HG03565 (cell line): ENCODE results near the gene DCAF17.
A peak's percentile ranks its signal among the peaks of the same experiment; 100 is the strongest.

Source experiments
- ATAC-seq: cut with Tn5 transposase; IDR thresholded peaks from one replicate; pipeline ENCODE4 v1.9.1; 2021; ENCODE audit warnings: mild to moderate bottlenecking, moderate library complexity; ENCODE audit not compliant: unreplicated experiment

DCAF17 gene, protein sequence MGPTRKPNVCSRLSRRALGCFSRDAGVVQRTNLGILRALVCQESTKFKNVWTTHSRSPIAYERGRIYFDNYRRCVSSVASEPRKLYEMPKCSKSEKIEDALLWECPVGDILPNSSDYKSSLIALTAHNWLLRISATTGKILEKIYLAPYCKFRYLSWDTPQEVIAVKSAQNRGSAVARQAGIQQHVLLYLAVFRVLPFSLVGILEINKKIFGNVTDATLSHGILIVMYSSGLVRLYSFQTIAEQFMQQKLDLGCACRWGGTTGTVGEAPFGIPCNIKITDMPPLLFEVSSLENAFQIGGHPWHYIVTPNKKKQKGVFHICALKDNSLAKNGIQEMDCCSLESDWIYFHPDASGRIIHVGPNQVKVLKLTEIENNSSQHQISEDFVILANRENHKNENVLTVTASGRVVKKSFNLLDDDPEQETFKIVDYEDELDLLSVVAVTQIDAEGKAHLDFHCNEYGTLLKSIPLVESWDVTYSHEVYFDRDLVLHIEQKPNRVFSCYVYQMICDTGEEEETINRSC

DNA sequence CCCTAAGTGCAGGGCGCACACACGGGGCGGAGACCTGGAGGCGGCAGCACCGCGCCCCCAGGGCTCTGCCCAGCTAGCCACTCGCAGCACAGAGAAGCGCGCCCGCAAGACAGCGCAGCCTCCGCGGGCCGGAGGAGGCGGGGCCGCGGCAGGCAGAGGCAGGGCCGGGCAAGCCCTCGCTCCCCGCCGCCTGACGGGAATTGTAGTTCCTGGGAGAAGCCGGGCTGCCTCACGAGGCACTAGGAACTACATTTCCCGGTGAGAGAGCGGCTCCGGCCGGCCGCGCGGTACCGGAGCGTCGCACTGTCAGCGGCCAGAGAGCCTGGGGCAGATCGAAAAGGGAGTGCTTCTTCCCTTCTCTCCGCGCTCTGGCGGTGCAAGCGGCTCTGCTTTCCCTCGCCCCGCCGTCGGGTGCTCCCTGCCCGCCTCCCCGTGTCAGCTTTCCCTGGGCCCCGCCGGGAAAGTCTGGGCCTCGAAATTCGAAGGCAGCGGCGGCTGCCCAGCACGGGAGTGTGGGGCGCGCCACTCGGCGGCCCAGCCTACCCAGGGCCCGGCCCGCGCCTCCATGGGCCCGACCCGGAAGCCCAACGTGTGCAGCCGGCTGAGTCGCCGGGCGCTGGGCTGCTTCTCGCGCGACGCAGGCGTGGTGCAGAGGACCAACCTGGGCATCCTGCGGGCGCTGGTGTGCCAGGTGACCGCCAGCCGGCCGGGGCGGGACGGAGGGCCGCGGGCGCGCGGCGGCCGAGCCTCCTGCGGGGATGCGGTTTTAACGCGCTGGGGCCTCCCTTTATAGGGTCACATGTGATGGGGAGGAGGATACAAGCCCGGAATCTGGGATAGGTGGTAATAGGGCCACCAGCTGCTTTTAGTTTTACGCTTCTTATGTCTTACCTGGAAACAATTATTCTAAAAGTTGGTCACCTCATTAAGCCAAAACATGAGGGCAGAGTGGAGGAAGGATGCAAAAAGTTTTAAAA is at the start of gene DCAF17:
Gene DCAF17, plus strand, starts transcription at position 214 of the 977 bp plus-strand sequence. Its CDS starts 352 bp downstream, at position 566.
- ATAC-seq, result peak; percentile 89

DNA sequence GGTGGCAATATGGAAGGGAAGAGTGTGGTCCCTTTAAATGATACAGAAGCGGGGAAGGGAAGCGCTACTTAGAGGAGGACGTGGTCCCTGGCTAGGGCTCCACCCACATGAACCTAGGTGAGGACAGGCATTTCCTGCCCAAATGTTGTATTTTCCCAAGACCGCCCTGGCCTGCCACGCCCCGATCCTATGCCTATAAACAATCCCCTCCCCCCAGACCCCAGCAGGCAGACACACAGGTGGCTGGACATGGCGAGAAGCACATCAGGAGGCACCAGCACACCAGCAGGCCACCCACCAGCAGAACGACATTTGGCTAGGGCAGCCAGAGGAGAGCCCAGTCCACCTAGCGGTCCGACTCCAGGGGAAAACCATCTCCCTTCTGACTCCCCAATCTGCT is 47.4 kb upstream of the DCAF17 start:
- no peak for ATAC-seq

DNA sequence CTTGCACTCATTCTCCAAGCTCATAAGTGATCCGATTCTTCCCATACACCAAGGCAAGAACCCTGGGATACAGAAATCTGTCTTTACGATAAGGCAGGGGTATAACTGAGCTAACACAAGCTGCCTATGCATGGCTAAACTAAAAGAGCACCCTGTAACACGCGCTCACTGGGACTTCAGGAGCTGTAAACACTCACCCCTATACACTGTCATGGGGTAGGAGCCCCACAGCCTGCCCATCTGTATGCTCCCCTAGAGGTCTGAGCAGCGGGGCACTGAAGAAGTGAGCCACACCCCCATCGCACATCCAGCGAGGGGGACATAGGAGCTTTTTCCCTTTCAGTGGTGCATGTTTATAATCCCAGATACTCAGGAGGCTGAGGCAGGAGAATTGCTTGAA is 47.0 kb upstream of the DCAF17 start:
- ATAC-seq, result no peak

DNA sequence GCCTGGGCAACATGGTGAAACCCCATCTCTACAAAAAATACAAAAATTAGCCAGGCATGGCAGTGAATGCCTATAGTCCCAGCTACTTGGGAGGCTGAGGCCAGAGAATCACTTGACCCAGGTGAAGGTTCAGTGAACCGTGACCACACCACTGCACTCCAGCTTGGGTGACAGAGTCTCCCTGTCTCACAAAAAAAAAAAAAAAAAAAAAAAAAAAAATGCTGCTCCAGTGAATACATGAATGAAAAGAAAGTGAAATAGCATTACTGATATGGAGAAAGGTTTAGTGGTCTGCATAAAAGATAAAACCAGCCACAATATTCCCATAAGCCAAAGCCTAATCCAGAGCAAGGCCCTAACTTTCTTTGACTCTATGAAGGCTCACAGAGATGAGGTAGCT is 44.7 kb upstream of the DCAF17 start:
- ATAC-seq, result no peak

DNA sequence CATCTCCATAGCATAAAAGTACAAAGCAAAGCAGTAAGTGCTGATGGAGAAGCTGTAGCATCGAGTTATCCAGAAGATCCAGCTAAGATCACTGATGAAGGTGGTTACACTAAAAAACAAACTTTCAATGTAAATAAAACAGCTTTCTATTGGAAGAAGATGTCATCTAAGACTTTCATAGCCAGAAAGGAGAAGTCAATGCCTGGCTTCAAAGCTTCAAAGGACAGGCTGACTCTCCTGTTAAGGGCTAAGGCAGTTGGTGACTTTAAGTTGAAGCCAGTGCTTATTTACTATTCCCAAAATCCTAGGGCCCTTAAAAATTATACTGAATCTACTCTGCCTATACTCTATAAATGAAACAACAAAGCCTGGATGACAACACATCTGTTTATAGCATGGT is 44.2 kb upstream of the DCAF17 start:
- no peak for ATAC-seq

DNA sequence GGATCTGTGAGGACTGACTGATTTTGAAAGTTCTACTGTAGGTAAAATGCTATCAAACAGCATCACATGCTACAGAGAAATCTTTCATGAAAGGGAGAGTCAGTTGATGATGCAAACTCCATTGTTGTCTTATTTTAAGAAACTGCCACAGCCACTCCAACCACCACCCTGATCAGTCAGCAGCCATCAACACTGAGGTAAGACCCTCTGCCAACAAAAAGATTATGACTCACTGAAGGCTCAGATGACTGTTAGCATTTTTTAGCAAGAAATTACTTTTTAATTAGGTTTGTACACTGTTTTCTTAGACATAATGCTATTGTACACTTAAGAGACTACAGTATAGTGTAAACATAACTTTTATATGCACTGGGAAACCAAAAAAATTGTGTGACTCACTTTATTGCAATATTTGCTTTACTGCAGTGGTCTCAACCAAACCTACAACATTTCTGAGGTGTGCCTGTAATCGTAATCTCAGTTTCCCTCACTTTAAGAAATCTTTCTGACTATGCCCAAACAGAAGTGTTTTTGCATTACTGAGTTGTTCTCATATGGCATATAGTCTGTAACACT is 43.0 kb upstream of the DCAF17 start:
- ATAC-seq, result peak; percentile 33

DNA sequence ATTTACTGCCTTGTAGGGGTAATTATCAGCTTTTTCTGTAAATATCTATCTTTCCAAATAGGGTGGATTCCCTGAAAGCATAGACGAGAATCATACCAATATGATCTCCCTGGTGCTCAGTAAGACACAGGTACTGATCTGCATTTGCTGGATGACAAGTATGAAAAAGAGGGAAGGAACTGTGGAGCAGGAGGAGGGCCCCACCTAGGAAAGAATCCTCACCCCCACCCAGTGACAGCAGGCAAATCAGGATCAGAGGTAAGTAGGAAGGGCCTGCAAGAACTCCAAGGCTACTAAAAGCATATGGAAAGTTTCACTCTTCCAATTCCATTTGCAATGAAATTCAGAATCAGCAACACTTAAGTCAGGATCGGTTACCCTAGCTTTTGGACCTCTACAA is 42.5 kb upstream of the DCAF17 start:
- no peak for ATAC-seq

DNA sequence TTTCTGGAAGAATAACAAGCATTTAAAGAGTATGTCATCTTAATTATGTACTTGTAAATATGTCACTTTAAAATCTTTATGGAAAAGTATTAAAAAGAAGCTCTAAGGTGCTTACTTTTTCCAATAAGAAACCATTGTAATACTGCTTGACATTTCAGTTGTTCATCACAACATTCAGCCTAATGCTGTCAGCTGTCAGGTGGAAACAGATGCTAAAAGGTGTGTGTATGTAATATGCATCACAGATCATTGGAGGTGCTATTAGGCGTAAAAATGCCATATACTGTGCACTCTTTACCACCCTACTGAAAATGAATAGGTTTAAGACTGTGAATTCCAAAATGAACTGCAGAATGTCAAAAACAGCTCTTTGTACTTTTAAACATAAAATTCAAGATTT is 40.5 kb upstream of the DCAF17 start:
- ATAC-seq, result no peak

DNA sequence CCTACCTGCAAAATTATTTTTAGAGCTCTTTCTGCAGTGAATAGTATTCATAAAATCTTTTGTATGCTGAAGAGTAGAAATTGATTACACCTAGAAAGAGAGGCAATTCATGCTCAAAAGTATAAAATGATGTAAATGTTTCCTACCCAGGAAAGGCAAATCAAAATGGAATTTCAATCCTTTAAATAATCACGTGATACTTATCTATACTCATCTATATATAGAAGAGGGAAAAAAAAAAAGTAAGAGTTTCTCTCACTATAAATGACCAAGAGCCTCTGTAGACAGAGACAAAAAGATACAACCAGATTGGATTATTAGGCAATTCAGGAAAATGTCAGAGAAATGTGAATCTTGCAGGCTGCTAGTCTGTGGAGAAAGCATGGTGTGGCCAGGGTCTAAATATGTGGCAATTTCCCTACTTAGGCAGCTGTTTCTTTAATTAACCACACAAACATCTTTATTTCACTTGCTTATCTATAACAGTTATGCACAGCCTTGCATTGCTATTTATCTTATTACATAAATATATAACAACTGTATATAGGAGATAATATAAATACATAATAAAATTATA is 39.8 kb upstream of the DCAF17 start:
- no peak for ATAC-seq

DNA sequence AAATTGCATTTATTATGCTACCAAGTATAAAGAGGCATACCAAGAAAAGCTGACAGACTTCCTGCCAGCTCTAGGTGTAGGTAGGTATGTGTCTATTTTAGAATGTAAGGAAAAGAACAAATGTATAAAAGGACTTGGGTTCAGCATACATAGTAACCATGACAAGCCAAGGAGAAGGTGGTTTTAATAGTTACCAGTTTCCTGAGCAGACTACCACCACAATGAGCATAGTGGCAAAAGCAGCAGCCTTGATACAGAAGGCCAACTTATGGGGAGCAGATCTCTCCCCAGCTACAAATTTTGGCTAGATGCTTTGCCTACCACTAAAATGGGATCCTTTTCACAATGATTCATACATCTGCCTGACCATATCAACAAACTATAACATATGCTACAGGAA is 34.7 kb upstream of the DCAF17 start:
- ATAC-seq, result no peak

DNA sequence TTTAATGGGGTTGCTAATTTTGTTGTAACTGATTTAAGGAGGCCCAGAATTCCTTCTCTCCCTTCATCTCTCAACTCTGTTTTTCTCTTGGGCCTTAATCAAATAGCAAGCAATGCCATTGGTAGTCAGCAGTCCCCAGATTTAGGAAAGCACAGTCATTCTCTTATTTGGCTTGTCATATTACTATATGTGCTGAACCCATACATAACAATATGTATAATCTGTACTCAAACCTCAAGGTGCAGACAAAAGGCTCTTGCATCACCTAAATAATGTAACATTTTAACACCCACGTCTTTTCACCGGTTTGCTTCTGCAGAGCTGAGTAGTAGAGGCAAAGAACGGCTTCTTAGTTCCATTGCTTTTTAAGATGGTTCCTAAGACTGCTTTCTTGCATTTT is 33.6 kb upstream of the DCAF17 start:
- no peak for ATAC-seq

DNA sequence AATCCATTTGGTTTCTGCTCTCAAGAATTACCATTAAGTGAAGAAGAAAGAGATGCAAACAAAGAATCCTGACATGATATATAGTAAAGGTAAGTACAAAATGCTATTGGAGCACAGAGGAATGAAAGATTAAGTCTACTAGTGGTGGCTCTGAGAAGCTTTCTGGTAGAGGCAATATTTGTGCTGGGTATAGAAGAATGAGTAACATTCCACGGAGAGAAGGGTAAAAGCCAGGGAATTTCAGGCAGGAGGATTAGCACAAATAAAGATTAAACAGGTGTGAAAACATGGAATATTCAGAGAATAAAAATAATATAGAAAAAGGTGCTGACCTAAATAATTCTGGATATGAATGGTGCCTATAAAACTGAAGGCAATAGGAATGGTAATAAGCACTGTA is 32.1 kb upstream of the DCAF17 start:
- ATAC-seq, result no peak

DNA sequence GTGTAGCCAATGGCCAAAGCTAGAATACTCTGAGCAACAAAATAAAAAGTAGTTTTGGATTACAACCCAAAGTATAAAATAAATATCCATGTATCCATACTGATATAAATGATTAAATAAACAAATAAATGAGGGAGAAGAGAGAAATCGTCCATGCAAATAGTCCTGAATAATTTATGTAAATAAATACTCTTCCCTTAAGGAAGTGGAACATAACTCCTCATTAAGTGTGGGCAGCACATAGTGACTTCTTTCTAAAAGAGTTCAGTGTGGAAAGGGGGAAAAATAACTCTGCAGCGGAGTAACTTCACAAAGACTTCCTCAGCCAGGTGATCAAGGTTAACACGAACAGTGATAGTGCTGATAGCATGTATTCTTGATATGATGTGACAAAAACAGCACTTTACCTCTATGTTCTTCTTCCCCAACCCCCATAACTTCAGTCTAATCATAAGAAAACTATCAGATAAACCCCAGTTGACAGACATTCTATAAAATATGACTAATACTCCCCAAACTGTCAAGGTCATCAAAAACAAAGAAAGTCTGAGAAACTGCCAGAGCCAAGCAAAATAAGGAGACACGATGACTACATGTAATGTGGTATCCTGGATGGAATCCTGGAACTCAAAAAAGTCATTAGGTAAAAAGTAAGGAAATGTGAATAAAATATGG is 31.0 kb upstream of the DCAF17 start:
- ATAC-seq, result no peak

DNA sequence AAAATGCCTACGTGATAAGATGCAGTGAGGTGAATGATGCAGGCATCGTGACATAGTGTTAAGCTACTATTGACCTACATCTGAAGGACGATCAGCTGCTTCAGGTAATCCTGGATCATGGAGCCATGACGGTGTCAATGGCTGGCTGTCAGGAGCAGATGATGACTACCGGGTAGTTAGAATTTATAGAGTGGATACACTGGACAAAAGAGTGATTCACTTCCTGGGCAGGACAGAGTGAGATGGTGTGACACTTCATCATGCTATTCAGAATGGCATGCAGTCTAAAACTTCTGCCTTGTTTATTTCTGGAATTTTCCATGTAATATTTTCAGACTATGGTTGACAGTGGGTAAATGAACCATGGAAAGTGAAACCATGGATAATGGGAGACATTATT is 29.8 kb upstream of the DCAF17 start:
- no peak for ATAC-seq

DNA sequence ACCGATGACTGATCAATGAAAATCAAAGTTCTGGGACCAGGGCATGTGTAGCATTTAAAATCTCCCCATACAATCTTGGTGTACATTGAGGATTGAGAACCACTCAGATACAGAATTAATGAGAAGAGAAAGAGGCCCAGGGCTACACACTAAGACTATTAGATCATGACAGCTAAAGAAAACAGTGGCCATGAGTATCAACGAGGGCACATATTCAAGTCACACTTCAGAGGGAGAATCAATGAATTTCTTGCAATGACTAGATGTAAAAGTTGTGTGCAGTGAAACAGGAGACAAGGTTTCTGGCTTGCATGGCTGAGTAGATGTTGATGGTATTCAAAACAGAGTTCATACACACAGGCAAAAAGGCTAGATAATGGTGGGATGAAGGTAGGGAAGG is 29.3 kb upstream of the DCAF17 start:
- no peak for ATAC-seq

DNA sequence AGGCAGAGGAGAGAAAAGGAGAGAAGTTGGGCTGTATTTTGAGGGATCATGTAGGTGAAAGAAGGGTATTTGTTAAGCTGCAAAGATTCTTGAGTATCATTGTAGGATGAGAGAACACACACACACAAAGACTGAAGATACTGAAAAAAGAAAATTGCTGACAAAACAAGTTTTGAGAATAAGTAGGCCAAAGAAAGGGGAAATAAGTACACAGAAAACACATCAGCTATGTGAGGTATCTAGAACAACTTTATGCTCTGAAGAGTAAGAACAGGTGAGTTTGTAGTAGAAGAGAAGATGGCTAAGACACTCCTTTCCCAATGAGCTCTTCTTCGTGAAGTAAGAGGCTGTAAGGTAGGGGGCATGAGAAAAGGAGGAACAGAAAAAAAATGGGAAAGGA is 28.5 kb upstream of the DCAF17 start:
- ATAC-seq, result no peak

DNA sequence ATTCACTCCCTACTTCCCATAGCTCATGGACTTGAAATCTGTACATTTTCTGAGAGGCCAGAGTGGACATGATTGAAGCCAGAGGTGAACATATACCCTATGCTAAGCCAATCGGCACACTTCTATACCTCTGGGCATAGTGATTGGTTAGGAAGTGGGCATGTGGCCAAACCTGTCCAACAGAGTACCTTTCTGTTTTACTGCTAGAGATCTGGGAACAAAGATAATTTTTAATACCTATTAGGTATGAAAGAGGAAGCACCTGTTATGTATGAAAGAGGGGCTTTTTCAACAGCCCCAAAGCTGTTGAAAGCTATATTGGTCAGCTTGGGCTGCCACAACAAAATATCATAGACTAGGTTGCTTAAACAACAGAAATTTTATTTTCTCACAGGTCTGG is 28.0 kb upstream of the DCAF17 start:
- peak; percentile 44 for ATAC-seq

DNA sequence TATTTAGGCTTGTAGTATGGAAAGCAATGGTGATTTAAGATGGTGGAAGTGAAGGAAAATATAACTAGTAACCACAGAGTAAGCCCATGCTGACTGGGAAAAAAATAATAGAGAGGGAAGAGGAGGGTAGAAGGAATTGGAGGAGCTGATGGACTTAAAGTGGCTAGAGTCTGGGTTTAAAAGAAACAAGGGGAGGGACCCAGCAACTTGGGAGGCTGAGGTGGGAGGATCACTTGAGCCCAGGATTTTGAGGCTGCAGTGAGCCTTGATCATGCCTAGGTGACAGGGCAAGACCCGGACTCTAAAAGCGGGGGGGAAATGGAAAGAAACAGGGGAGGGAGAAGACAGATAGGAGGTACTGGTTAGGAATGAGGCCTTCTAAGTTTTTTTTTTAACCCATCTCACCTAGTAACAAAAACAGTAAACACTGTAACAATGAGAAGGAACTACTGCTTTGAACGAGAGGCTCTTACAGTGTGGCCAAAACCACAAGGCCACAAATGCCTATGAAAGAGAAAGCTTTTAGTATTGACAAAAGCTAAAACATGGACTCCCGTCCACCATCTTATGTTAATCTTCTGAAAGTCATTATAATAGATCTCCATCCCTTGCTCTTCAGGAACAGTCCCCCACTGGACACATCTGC is 26.9 kb upstream of the DCAF17 start:
- ATAC-seq, result peak; percentile 61

DNA sequence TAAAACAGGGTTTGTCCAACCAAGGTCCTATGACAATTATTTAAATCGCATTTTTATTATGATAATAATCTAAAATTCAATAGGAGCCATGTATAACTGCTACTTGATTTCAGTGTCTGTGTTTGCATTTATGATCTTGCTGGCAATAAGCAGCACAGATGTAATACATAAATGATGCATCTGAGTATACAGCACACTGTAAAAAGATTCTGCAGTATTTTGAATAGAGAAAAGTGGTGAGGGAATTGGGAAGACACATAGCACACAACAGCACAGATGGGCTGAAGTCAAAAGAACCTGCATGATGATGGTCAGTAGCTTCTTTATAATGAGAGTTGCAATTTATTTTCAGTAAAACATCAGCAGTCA is 26.4 kb upstream of the DCAF17 start:
- no peak for ATAC-seq

DNA sequence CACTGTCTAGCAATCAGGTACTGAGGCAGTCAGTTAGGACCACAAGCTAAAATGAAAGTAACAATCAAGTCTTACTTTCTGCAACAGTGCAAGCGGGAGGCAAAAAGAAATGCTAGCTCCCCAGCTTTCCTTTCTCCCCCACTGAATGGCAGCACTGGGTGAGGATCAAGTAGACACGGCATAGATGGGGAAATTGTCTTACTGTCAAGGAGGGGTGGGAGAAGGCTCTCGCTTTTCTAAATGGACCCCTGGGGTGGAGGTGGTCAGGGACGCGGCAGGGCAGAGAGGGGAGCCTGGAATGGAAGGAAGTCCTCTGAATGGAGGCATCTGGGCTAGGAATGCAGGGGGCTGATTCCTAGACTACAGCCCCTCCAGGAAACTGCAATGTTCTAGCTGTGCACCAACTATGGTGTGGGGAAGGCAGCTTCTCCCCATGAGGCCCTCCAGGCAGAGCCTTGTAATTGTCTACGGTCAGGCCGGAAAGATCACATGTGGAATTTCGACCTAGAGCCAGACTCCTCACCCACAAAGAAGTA is 24.5 kb upstream of the DCAF17 start:
- ATAC-seq, result no peak
